Measurements from ENCODE around the gene AP1AR.
"Not testable (repeated sequence)": the region's sequence is repeated elsewhere in the genome, so short reads cannot be mapped to it uniquely, and the experiment has no call there.

The AP1AR gene

GRCh38 chr4:112280386-112281056 lies 48.9 kb downstream of the AP1AR start:
- no peak for DNase-seq

GRCh38 chr4:112281895-112282398 lies 50.4 kb downstream of the AP1AR start:
- not testable (repeated sequence) for DNase-seq

DNA sequence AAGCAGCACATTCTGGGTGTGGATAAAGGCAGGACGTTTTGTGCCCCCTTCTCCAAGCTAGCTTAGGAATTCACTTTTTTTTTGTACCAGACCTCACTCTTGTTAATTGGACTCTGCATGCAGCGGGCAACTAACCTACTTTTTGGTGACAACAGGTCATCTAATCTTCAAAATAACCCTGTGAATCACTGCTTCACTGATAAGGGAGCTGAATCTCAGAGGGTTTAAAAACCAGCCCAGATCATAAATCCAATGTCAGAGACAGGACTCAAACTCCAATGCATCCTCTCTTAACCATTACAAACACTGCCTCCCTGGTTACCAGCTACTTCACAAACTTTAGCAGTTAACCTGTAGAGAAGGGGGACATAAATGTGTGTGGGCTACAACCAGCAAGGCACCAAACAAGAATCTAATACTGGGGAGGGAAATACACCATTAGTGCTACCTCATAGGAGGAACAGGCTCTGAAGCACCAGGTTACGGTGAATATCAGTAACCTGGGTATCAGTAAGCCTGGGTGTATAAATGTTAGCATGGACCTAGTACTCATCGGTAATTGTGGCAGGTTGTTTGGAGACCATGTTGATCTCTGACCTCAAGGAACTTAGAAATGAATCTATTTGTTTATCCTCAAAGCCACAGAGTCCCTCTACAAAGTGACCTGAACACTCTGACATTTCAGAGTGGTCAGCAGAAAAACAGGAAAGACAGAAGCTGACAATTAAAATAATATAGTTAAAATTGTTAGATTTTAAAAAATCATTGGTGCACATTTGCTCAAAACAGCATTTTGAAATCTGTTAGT lies 51.5 kb downstream of the AP1AR start:
- no peak for DNase-seq

DNA sequence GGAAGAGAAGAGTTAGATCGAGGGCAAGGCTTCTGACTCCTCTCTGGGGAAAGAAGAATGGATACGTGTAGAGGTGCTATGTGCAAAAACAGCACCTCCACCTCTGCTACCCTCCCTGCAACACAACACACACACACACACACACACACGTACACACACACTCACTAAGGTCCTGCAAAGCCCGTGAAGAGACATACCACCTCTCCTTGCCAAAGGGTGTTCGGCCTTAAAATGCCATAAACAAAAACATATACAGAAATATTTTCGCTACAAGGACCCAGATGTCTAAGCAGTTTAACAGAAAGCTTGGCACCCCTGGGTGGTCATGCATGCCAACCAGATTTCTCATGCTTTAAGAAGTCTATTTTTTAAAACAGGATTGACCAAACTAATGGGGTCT lies 52.6 kb downstream of the AP1AR start:
- no peak for DNase-seq

GRCh38 chr4:112284662-112285411 lies 53.2 kb downstream of the AP1AR start:
- no peak for DNase-seq

DNA sequence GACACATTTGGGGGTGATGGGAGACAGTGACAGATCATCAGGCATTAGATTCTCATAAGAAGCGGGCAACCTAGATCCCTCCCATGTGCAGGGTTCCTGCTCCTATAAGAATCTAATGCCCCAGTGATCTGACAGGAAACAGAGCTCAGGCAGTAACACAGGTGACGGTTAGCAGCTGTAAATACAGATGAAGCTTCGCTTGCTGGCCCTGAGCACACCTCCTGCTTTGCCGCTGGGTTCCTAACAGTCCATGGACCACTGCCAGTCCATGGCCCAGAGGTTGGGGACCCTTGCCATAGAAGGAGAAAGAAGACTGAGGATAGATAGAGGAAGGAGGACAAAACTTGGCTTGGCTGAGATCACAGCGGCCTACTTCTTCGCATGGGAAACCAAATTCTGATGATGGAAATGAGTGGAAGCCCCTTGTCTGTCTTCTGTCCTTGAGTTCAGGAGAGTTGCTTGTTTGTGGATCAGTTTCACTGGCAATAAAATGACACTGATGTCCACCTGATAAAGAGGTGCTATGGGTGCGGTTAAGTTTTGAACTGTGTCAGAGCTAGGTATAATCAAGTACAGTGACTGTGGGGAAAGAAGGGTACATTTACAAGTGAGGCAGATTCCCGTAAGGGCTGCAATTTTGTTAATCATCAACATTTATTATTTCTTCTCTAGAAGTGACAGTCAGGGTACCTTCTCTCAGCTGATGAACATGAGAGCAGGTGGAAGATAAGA lies 55.8 kb downstream of the AP1AR start:
- DNase-seq = no peak

- no peak for DNase-seq
Observed at GRCh38 chr4:112288455-112288854, 56.9 kb downstream of the AP1AR start.

GRCh38 chr4:112289407-112290253 lies 58.0 kb downstream of the AP1AR start:
- no peak for DNase-seq

DNA sequence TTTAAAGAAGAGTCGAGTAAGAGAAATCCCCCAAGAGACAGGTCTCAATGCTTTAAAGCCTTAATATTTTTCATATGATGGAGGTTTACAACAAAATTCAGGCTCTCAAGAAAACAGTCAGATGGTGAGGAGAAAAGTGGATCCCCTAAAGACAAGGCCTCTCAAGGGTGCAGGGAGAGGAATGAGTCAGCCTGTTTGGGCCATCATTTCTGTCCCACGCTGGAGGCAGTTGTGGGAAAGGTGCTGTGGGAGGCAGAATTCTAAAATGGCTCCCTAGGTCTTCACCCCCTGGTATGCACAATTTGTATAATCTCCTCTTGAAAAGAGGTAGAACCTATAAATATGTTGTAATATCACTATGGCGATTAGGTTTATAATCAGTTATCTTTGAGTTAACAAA lies 58.8 kb downstream of the AP1AR start:
- DNase-seq = no peak

DNA sequence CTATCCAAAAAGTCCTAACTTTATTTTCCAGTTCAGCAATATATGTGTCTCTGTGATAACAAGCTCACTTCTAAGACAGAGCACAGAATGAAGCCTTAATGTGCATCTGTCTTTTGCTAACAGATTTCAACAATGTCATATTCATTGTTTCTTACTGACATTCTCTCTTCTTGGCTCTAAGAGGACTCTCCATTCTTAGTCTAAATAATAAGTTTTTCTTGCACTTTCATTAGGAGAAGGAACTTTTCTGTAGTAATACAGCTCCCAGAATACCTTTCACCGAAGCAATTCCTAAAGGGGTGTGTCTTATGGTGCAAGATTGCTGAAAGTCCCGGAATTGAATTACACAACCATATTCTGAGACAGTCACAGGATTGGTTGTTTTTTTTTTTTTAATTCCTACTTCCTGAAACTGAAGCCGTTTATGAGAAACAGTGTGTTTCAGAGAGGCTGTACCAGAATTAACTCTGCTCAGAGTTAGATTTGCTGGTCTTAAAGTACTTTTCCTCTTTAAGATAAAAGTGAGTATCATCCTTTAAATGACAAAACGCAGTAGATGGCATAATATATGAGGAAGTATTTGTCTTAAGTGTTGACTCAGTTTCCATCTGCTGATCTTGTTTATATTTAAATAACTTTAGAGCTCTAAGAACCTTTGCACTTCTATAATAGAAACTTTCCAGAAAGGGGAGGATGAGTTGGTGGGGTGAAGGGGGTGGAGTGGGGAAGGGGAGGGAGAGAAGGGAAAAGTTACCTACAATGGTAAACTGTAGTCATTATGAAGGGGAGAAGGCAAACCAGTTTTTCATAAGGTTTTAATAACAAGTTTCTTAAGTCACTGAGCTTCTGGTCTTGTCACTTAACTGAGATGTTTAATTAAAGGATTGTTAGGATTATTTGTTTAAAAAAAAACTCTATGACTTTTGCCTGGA lies 65.6 kb downstream of the AP1AR start, which contains the start of gene ALPK1:
TSS of gene ALPK1 (plus strand) at position 421 of the 932 bp plus-strand sequence.
- DNase-seq = no peak

DNA sequence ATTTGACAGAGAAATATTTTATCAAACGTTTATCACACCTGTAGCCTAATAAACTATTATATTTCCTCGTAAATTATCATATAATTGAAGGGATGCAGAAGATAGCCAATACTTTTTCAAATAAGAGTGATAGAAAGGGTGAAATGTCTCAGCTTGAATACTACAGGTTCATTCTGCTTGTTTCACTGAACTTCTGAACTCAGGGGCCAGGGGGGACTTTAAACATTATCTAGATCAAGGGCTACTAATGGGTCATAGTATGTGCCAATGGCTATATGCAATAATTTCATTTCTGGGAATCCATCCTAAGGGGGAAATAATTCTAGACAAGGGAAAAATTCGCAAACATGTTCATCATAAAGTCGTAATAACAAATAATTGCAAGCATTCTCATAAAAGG lies 68.1 kb downstream of the AP1AR start:
- DNase-seq = no peak

GRCh38 chr4:112302320-112303274 lies 71.0 kb downstream of the AP1AR start:
- no peak for DNase-seq

- DNase-seq = not testable (repeated sequence)
Observed at GRCh38 chr4:112305477-112305876, 73.9 kb downstream of the AP1AR start.

GRCh38 chr4:112309263-112309791 lies 77.7 kb downstream of the AP1AR start:
- not testable (repeated sequence) for DNase-seq

- no peak for DNase-seq
Observed at GRCh38 chr4:112311516-112311915, 79.9 kb downstream of the AP1AR start.

DNA sequence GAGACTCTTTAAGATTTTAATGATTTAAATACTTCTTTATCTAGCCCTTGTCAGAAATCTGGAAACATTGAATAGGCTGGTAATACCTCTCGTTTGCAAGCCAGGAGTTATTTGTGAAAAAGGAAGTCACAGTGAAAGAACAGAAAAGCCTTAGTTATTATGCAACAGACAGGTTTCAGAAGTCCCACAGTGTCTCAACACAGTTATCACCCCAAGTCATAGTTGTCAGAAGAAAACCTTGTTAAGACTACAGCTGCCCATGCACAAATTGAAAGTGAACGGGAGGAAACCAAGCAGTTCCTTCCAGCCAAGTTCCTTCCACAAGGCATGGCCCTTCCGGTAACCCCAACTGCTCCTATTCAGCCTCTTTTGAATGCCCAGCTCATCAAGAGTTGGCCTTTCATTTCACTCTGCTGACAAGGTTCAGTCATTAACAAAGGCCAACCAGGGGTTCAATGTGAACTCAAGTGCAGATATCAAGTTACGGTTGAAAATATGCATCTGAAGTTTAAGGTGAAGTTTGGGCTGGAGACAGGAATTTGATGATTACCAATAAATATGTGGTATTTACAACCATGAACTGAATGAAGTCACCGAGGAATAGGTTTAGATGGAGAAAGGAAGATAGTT lies 81.1 kb downstream of the AP1AR start:
- no peak for DNase-seq

DNA sequence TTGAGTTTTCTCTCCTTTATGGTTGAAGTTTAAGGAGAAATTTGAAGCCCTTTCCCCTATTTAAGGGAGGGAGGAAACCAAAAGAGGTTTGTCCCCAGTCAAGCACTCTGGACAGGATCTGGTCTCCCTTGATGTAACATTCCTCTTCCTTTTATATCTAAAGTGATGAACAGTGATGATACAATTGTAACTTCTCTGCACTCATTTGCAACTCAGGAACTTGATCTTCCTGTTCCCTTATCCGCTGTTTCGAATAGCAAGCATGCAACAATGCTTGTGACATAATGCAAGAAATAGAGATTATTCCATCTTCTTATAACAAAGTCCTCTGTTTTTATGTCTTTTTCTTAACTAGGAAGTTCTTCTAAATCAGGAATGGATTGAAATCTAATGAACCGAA lies 83.9 kb downstream of the AP1AR start:
- DNase-seq = no peak

- no peak for DNase-seq
Observed at GRCh38 chr4:112316360-112316759, 84.8 kb downstream of the AP1AR start.
